ENCODE results near the gene DACH1.

DNA sequence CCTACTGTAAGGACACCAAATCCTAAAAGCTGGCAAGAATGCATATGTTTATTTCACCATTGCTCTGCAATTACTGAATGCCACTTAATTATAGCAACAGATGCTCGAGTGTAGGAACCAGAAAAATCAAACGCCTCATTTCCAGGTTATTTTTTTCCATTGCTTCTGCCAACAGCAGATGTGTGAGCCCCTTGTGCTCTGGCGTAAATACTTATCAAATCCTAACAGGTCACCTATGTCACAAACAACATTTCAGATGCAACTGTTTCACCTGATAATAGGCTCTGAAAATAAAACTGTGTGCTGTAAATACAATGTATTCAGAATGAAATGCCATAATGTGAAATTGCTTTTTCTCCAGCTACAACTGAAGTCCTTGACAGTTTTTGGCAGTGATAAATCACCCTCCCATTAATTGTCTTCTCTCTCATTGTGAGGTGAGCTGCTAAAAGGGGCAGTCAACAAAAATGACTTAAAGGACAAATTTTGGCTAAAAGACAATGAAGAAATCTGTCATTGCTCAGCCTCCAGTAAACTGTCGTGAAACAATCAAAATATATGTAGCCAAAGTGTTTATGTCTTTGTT, 344.0 kb downstream of the DACH1 start:
- no peak for TF ChIP-seq POLR2A (IDR thresholded peaks at IDR 0.05)
- TF ChIP-seq, protein P1, sequence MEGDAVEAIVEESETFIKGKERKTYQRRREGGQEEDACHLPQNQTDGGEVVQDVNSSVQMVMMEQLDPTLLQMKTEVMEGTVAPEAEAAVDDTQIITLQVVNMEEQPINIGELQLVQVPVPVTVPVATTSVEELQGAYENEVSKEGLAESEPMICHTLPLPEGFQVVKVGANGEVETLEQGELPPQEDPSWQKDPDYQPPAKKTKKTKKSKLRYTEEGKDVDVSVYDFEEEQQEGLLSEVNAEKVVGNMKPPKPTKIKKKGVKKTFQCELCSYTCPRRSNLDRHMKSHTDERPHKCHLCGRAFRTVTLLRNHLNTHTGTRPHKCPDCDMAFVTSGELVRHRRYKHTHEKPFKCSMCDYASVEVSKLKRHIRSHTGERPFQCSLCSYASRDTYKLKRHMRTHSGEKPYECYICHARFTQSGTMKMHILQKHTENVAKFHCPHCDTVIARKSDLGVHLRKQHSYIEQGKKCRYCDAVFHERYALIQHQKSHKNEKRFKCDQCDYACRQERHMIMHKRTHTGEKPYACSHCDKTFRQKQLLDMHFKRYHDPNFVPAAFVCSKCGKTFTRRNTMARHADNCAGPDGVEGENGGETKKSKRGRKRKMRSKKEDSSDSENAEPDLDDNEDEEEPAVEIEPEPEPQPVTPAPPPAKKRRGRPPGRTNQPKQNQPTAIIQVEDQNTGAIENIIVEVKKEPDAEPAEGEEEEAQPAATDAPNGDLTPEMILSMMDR (IDR thresholded peaks at IDR 0.05) = no peak

All from esophagus squamous epithelium (tissue), 4 donors.